NCI-H2107 treated with DMSO at 0.1 percent for 48 hours (cell line): ENCODE measurements around the gene ZNF48.

Experiments used
- DNase-seq: peaks from one replicate; lab custom pipeline; 2025; ENCODE audit not compliant: unreplicated experiment; lab: John Stamatoyannopoulos, UW

Gene ZNF48

DNA sequence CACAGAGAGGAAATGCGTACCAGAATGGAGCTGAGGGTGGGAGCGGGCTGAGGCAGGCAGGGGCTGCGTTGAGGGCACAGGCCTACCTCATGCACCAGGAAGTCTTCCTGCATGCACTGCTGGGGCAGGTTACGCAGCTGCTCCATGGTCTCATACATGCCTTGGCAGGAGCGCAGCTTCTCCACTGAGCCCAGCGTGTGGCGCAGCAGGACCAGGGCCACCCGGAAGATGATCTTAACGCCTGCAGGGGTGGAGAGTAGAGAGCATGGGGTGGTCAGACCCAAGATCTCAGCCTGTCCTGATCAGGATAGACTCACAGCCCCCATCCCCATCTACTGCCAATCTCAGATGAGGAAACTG lies 36.7 kb upstream of the ZNF48 start:
- DNase-seq, result no peak

GRCh38 chr16:30358990-30359870 lies 36.0 kb upstream of the ZNF48 start:
- no peak for DNase-seq

DNA sequence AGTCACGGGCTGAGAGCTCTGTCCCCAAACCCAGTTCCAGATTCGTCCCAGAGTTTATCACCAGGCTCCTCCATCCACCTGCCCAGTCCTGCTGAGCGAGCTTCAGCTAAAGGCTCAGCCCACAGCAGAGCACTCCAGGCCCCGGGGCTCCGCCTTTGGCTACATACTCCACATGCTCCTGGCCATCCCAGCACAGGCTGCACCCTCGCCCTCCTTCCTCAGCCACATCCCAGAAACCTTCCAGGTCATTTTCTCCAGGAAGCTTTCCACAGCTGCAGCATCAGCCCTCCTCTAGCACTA lies 35.4 kb upstream of the ZNF48 start:
- DNase-seq, result no peak

DNA sequence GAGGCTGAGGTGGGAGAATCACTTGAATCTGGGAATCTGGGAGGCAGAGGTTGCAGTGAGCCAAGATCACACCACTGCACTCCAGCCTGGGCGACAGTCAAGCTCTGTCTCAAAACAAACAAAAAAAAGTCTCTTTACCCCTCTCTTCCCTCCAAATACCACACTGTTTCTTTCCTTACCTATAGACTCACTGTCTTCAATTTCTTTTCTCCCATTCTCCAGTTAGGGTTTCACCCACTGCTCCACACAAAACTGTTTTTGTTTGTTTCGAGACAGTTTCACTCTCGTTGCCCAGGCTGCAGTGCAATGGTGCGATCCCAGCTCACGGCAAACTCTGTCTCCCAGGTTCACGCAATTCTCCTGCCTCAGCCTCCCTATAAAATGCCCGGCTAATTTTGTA lies 34.0 kb upstream of the ZNF48 start:
- DNase-seq, result no peak

GRCh38 chr16:30365200-30365599 lies 30.0 kb upstream of the ZNF48 start:
- DNase-seq, result no peak

- DNase-seq, result no peak
These were observed 28.7 kb upstream of the ZNF48 start for GRCh38 chr16:30366511-30366910.

GRCh38 chr16:30367349-30368009 lies 27.7 kb upstream of the ZNF48 start:
- no peak for DNase-seq

- no peak for DNase-seq
These were observed 27.0 kb upstream of the ZNF48 start for GRCh38 chr16:30368122-30368791.

- DNase-seq, result no peak
These were observed 26.5 kb upstream of the ZNF48 start for GRCh38 chr16:30368792-30369090.

DNA sequence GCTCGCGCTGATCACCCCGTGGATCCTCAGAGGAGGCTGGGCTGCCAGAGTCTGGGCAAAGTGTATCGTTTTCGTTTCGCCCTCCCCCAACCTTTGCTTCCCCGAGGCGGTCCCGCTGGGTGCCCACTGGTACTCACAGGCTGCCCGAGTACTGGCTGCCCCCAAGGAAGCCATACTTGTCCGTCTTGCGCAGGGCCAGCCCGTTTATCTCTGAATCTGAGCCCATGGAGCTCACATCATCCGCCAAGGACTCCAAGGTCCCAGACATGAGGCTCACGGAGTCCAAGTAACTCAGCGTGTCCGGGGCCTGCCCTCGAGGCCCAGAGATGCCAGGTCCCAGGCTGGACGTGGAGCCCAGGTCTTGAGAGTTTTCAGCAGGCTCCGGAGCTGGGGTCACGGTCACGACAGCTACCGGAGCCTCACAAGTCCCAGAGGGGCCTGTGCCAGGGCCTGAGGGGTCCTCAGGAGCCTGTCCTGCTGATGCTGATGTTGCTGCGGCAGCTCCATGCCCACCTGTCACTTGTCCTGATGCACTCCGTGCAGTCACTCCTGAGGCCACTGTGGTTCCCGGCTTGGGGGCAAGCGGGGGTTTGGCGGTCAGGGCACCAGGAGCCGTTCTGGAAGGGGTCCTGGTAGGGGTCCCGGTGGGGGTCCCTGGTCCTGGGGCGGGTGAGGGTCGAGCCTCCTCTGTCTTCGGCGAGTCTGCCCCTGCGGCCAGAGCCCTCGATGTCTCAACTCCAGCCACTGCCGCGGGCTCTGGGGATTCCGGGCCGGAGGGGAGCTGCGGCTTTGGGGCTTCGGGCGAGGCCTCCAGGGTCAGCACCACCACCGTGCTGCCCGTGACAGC lies 25.9 kb upstream of the ZNF48 start:
- DNase-seq, result no peak

DNA sequence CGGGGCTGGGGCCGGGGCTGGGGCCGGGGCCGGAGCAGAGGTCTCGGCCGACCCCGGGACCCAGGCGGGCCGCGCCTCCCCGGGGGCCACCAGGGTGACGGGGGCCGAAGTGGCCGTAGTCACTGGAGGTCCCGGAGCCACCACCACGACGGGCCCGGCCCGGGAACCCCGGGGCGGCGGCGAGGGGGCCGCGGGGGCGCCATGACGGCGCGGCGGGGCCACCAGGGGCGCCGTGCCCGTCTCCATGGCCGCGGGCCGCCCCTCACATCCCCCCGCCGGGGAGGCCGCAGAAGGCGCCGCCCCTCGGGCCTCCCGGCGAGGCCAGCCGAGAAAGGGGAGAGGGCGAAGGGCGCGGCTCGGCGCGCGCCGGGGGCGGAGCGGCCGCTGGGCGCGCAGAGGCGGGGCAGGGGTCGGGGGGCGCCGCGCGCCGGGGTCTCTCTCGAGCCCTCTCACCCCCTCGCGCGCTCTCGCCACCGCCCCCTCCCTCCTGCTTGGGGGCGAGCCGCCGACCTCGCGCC lies 25.2 kb upstream of the ZNF48 start:
- DNase-seq, result no peak

- DNase-seq, result peak; percentile 100
These were observed 24.6 kb upstream of the ZNF48 start, which contains the start of gene TBC1D10B for GRCh38 chr16:30370456-30371247. Gene TBC1D10B, minus strand, starts transcription at chr16:30370494. Its CDS starts 311 bp downstream, at chr16:30370183.

- DNase-seq, result no peak
These were observed 23.9 kb upstream of the ZNF48 start for GRCh38 chr16:30371248-30371816.

DNA sequence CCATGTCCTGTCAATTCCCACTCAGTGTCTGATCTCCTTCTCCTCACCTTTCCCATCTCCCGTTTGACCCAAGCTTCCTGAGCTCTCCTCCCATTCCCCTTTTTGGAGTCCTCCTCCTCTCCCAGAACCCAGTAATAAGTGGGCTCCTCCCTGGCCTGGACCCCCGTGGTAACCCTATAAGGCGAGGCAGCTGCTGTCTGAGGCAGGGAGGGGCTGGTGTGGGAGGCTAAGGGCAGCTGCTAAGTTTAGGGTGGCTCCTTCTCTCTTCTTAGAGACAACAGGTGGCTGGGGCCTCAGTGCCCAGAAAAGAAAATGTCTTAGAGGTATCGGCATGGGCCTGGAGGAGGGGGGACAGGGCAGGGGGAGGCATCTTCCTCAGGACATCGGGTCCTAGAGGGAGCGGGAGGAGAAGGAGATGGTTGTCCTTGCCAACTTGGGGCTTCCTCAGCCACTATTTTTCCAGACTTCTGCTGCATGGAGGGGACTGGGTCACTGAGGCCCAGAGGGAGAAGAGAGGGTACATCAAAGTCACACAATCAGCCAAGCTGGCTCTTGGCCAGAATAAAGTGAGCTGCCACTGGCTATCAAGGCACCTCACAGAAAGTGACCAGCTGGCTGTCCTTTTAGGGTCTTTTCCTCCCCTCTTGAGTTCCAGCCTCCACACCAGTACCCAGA lies 23.0 kb upstream of the ZNF48 start:
- no peak for DNase-seq

- no peak for DNase-seq
These were observed 22.5 kb upstream of the ZNF48 start for GRCh38 chr16:30372725-30373124.

DNA sequence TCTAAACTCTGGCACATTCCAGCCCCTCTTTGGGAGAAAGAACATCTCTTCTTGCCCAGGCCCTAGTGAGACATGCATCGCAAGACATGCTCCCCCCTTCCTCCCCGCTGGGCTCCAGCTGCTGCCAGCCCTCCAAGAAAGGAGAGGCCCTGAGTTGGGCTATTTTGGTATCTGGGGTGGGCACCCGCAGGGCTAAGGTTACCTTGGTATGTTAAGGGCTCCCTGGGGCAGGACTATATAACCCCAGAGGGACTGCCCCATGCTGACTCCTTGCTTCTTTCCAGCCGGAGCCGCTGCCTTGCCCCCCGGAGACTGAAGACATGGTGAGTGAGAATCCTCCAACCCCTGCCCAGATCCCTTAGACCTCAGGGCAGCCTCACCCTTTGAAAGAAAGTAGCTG lies 20.7 kb upstream of the ZNF48 start, which contains the start of gene MYL11:
TSS of gene MYL11 (plus strand) at position 265 of the 400 bp plus-strand sequence. CDS start at position 321, 56 bp downstream.
- no peak for DNase-seq

GRCh38 chr16:30375864-30376263 lies 19.4 kb upstream of the ZNF48 start:
- DNase-seq, result no peak

- no peak for DNase-seq
These were observed 18.7 kb upstream of the ZNF48 start for GRCh38 chr16:30376461-30376902.
